Fibroblast of lung (primary cell): ENCODE results near the gene ISG20.

Experiments used
- CTCF ChIP-seq, 2 donors: IDR thresholded peaks in 1 of 2; conservative IDR thresholded peaks in 1 of 2; 1 replicate in 1 of 2; 2 replicates in 1 of 2; pipeline ENCODE4 v1.5.1; 2011 to 2012; ENCODE audit warnings: low read length in 2 of 2, control low read depth in 1 of 2, inconsistent platforms in 1 of 2, low read depth in 1 of 2, mild to moderate bottlenecking in 1 of 2
- EZH2 ChIP-seq: IDR thresholded peaks from 2 replicates; pipeline ENCODE4 v1.5.1; 2012; ENCODE audit warnings: low read length, control low read depth, mild to moderate bottlenecking; ENCODE audit errors: missing control alignments

- TF ChIP-seq EZH2 (no peak), CTCF (conservative IDR thresholded peaks at IDR 0.05 in 1 of 2, IDR thresholded peaks at IDR 0.05 in 1 of 2; ENCODE audit: low read depth in 1 of 2, low read length in 2 of 2) (no peak)
These were observed 8.1 kb downstream of the ISG20 start for GRCh38 chr15:88646951-88647350.
